Ectodermal cell (in vitro differentiated cells): Measurements from ENCODE around the gene HLA-DPA1.

Experiments used
- H3K27ac ChIP-seq: 2 replicates; pipeline ENCODE4 v1.7.0; 2013; ENCODE audit warnings: mild to moderate bottlenecking, low read depth, low read length; ENCODE audit not compliant: insufficient read depth, poor library complexity, severe bottlenecking
- H3K27me3 ChIP-seq: 2 replicates; pipeline ENCODE4 v1.7.0; 2013; ENCODE audit warnings: mild to moderate bottlenecking, low read length; ENCODE audit not compliant: insufficient read depth, control insufficient read depth, poor library complexity, severe bottlenecking
- H3K36me3 ChIP-seq: one replicate; pipeline ENCODE4 v1.7.0; 2013; ENCODE audit warnings: low read length; ENCODE audit not compliant: control insufficient read depth, insufficient read depth
- H3K4me1 ChIP-seq: one replicate; pipeline ENCODE4 v1.7.0; 2013; ENCODE audit warnings: low read length; ENCODE audit not compliant: control insufficient read depth, insufficient read depth
- H3K4me3 ChIP-seq: 2 replicates; pipeline ENCODE4 v1.7.0; 2013; ENCODE audit warnings: low read depth, low read length, control low read depth; ENCODE audit not compliant: insufficient read depth
- H3K9me3 ChIP-seq: 2 replicates; pipeline ENCODE4 v1.7.0; 2013; ENCODE audit warnings: mild to moderate bottlenecking, low read length, moderate library complexity; ENCODE audit not compliant: control insufficient read depth
- WGBS, 2 experiments: methylation state at CpG; one replicate each; pipeline ENCODE4 v1.1.7; 2013; ENCODE audit warnings: missing lambda C conversion rate in 2 of 2; 5-methylcytosine and 5-hydroxymethylcytosine counted together

The HLA-DPA1 gene

DNA sequence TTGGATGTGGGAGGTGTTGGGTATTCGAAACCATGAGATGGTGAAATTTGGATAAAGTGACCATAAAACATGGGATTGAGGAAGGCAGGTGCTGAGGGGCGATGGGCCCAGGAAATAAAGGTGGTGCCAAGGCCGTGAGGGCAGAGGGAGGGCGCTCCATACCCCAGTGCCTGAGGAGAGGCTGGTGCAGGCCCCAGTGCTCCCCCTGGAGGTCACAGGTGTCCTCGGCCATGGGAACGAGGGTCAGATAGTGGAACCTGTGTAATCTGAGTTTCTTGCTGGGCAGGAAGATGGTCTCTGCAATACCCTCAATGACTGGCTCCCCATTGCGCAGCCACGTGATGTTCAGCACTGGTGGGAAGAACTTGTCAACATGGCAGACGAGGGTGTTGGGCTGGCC, 18.5 kb upstream of the HLA-DPA1 start:
- Histone ChIP-seq H3K4me3 (no peak overlapping the region), H3K9me3 (no peaks in the 10 kb centered on the region), H3K36me3 (no peaks in the 10 kb centered on the region), H3K27me3 (no peaks in the 10 kb centered on the region), H3K27ac (no peak overlapping the region), H3K4me1 (no peaks in the 10 kb centered on the region)
- WGBS, 2 experiments: 54 to 57% methylated on average over 9 of the region's 9 CpGs

DNA sequence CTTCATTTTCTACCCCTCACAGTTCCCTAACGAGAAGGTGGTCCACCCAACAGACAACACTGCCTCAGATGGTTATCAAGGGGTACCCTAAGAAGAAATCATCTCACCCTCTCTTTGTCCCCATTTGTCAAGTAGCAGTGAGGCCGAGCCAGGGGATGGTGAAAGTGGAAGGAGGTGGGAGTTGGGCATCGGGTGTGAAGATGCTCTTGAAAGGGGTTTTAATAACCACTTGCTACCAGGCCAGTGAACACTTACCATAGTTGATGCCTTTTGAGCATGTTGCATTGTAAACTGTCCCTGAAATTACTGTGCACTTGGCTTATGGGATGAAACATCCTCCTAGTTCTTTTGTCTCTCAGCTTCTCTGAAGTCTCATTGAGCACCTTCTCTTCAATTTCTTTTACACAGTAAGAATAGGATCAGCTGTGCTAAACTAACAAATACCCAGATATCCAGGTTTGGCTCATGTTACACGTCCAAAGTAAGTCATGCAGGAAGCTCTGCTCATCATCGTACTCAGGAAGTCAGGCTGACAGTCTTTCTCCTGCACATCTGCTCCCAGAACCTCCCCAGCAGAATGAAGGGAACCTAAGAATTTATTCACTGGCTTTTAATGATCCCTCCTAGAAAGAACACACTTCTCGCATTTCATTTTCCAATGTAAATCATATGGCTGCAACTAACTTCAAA, 15.6 kb upstream of the HLA-DPA1 start:
- 73 to 79% methylated on average over 5 to 6 of the region's 6 CpGs for WGBS, 2 experiments
- H3K9me3 ChIP-seq: no peaks in the 10 kb centered on the region
- H3K4me1 ChIP-seq: no peaks in the 10 kb centered on the region
- no peaks in the 10 kb centered on the region for H3K27me3 ChIP-seq
- no peak overlapping the region for H3K4me3 ChIP-seq
- no peaks in the 10 kb centered on the region for H3K36me3 ChIP-seq
- H3K27ac ChIP-seq: no peak overlapping the region

DNA sequence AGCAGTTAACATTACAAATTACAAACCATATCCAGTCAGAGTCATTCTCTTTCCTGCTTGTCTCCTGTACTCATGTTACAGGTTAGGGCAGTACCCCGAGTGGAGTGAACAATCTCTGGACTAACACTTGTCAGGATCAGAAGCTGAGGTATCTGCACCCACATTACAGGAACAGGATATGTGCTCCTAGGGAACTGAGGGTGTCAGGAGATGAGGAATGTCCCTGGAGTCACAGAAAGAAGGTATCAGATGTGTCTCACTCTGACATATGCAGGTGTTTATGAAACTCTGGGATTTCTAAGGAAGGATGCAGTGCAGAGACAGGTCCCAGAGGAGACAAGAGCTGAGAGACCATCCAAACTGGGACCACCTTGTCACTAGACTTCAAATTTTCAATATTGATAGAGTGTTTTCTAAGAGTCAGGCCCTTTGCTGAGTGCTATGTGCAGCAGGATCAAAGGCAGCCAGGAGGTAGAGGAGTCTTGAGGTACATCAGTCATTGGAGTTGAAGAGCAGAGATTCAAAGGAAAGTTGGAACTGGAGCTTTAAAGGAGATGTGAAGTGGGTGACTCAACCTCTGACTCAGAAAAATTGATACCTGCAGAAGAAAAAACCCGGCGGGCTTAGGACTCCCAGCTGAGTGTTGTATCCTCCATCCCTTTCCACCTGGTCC, 14.9 kb upstream of the HLA-DPA1 start:
- Histone ChIP-seq H3K9me3 (no peaks in the 10 kb centered on the region), H3K27me3 (no peaks in the 10 kb centered on the region), H3K4me3 (no peak overlapping the region), H3K27ac (no peak overlapping the region), H3K36me3 (no peaks in the 10 kb centered on the region), H3K4me1 (no peaks in the 10 kb centered on the region)
- WGBS, 2 experiments: 78 to 84% methylated on average over 3 of the region's 3 CpGs

DNA sequence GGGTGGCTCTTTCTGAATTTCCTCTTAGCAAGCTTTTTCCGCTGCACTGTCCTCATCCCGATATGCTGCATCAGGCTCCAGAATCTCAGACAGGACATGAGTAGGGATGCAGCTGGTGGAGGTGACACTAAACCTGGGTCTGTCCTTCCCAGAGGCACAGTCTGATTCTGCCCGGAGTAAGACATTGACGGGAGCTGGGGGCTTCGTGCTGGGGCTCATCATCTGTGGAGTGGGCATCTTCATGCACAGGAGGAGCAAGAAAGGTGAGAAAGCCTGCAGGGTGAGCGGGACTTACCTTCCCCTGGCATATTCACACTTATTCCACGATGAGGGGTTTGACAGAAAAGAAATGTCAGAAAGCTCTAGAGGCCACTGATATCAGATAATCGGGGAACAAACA, 12.2 kb upstream of the HLA-DPA1 start:
- H3K9me3 ChIP-seq: no peaks in the 10 kb centered on the region
- 85% methylated on average over 8 of the region's 8 CpGs for WGBS, 2 experiments
- no peak overlapping the region for H3K27ac ChIP-seq
- no peaks in the 10 kb centered on the region for H3K4me1 ChIP-seq
- H3K27me3 ChIP-seq: peaks cover 19% of the 10 kb centered on the region
- H3K36me3 ChIP-seq: no peaks in the 10 kb centered on the region
- no peak overlapping the region for H3K4me3 ChIP-seq

DNA sequence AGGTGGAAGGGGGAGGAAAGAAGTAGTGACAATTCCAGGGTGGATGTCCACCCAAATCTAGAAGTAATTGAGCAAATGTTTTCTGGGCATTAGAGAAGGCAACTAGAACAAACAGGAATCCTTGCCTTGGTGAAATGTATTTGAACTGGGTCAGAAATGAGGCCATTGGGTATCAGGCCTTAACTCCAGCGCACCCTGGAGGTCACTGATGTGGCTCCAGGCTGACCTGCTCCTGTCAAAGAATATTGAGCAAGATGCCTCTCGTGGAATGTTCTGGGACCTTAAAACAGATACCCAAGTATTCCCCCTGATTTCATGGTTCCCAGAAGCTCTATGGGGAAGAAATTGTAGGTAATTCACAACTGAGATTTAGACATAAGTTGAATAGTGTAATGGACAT, 9.3 kb upstream of the HLA-DPA1 start:
- H3K27me3 ChIP-seq: peaks cover 31% of the 10 kb centered on the region
- H3K9me3 ChIP-seq: no peaks in the 10 kb centered on the region
- H3K27ac ChIP-seq: no peak overlapping the region
- H3K36me3 ChIP-seq: no peaks in the 10 kb centered on the region
- WGBS, 2 experiments: 27 to 31% methylated on average over 2 of the region's 2 CpGs
- H3K4me1 ChIP-seq: no peaks in the 10 kb centered on the region
- H3K4me3 ChIP-seq: no peak overlapping the region

DNA sequence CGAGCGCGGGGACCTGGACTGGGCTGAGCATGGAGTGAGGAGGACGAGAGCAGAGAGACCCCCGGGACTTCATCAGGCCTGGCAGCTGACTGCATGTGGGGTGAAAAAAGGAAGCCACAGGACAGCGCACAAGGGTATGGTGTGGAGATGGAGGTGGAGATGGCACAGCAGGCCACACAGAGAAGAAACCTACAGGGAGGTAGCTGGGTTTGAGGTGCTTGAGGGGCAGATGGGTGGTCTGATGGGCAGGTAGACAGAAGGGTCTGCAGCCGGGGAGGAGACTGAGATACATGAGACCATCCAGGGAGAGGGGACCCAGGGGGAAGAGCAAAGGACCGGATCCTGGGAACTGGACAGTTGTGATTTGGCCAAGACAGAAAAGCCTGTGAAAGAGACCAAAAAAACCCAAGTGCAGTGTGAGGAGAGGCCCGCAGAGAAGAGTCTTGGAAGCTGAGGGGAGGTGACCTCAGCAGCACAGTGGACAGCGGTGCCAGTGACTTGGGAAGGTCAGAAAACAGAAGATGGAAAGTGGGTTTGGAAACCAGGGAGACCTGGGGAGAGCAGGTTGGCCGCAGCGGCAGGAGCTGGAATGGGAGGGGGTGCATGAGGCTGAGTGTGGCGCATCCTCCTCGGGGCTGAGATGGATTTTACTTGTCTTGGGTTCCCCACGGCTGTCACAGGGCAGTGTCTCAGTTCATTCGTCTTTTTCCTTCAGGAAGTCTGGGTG, 7.8 kb upstream of the HLA-DPA1 start:
- H3K27me3 ChIP-seq: peaks cover 31% of the 10 kb centered on the region
- no peaks in the 10 kb centered on the region for H3K9me3 ChIP-seq
- no peak overlapping the region for H3K27ac ChIP-seq
- H3K4me3 ChIP-seq: peak overlapping the region; percentile 41
- 80 to 81% methylated on average over 16 of the region's 16 CpGs for WGBS, 2 experiments
- H3K36me3 ChIP-seq: no peaks in the 10 kb centered on the region
- no peaks in the 10 kb centered on the region for H3K4me1 ChIP-seq

DNA sequence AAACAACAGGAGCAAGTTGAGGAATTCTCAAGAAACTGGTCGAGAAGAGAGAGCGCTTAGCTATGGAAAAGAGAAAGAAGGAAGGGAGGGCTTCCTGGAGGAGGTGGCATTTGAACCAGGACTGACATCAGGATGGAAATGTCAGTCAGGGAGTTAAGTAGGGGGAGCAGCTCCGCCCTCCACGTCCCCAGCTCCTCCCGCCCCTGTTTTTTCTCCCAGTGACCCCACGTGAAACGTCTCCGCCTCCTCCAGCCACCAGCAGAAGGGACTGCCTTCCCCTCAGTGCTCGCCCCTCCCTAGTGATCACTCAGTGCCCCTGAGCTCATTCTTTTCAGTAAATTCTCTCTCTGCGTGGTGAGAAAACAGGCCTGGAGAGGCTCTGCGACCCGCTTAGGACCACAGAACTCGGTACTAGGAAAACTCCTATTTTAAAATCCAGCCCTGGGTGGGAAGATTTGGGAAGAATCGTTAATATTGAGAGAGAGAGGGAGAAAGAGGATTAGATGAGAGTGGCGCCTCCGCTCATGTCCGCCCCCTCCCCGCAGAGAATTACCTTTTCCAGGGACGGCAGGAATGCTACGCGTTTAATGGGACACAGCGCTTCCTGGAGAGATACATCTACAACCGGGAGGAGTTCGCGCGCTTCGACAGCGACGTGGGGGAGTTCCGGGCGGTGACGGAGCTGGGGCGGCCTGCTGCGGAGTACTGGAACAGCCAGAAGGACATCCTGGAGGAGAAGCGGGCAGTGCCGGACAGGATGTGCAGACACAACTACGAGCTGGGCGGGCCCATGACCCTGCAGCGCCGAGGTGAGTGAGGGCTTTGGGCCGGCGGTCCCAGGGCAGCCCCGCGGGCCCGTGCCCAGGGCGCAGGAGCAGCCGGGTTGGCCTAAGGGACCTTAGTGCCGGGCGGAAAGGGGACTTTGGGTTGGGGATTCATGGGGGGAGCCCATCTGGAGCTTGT, 7.0 kb upstream of the HLA-DPA1 start:
- WGBS, 2 experiments: 6 to 8% methylated on average over 49 of the region's 49 CpGs
- Histone ChIP-seq H3K27me3 (peaks cover 31% of the 10 kb centered on the region), H3K4me1 (no peaks in the 10 kb centered on the region), H3K27ac (no peak overlapping the region), H3K4me3 (peak overlapping the region; percentile 41), H3K36me3 (no peaks in the 10 kb centered on the region), H3K9me3 (no peaks in the 10 kb centered on the region)

DNA sequence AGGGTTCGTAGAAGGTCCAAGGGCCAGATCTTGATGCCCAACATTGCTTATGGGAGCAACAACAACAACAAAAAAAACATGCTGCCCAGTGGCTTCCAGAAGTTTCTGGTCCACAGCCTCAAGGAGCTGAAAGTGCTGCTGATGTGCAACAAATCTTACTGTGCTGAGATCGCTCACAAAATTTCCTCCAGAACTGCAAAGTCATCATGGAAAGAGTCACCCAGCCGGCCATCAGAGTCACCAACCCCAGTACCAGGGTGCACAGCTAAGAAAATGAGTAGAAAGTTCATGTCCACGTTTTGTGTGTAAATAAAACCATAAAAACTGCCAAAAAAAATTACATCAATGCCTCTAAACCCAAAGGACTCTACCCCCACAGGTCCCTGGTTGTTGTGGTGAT, 6.1 kb upstream of the HLA-DPA1 start:
- Histone ChIP-seq H3K27me3 (peaks cover 31% of the 10 kb centered on the region), H3K4me1 (no peaks in the 10 kb centered on the region), H3K27ac (no peak overlapping the region), H3K4me3 (no peak overlapping the region), H3K36me3 (no peaks in the 10 kb centered on the region), H3K9me3 (no peaks in the 10 kb centered on the region)
- WGBS, 2 experiments: 93% methylated on average over 3 to 4 of the region's 4 CpGs

DNA sequence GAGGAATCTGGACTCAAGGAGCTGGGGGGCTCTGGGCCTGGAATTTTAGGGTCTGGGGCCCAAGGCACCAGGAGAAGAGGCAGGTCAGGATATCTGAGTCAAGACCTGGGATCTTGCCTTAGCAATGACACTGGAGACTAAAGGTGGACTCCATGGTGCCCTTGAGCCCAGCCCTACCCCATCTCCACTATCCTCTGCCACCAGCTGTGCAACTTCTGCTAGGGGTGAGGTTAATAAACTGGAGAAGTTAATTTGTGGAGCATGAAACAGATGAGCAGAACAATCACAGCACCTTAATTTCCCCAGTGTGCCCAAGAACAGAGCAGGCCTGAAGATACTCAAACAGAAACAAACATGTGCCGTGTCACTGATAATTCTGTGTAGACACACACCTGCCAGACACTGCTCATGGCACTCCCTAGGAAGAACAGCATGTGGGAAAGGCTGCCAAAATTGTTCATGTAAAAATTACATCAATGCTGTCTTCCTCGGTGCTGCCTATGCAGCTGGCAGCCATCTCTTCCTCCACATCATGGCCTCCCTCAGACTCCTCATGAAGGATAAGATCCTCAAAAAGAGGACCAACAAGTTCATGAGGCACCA, 5.6 kb upstream of the HLA-DPA1 start:
- Histone ChIP-seq H3K4me1 (no peaks in the 10 kb centered on the region), H3K27ac (no peak overlapping the region), H3K36me3 (no peaks in the 10 kb centered on the region), H3K9me3 (no peaks in the 10 kb centered on the region), H3K4me3 (no peak overlapping the region), H3K27me3 (peaks cover 31% of the 10 kb centered on the region)
- WGBS, 2 experiments: 89 to 97% methylated on average over 2 of the region's 2 CpGs
